Fibroblast of the conjunctiva (primary cell): Measurements from ENCODE around the gene EWSR1.

Experiments used
- DNase-seq: peaks from one replicate; pipeline ENCODE4 v3.0.0-alpha.2; 2010; ENCODE audit warnings: low read depth

EWSR1 gene

GRCh38 chr22:29269230-29269604 lies 1.1 kb downstream of the EWSR1 start:
- DNase-seq, result no peak

- no peak for DNase-seq
These were observed 1.8 kb downstream of the EWSR1 start for GRCh38 chr22:29269731-29270474.

- no peak for DNase-seq
These were observed 2.6 kb downstream of the EWSR1 start for GRCh38 chr22:29270475-29271271.

- DNase-seq, result no peak
These were observed 4.6 kb downstream of the EWSR1 start for GRCh38 chr22:29272624-29273023.

GRCh38 chr22:29275167-29275566 lies 7.1 kb downstream of the EWSR1 start:
- DNase-seq, result no peak

GRCh38 chr22:29275819-29276565 lies 7.9 kb downstream of the EWSR1 start:
- DNase-seq, result no peak

GRCh38 chr22:29277927-29278326 lies 9.9 kb downstream of the EWSR1 start:
- no peak for DNase-seq

- no peak for DNase-seq
These were observed 16.1 kb downstream of the EWSR1 start for GRCh38 chr22:29284196-29284595.

GRCh38 chr22:29288837-29289236 lies 20.8 kb downstream of the EWSR1 start:
- no peak for DNase-seq

GRCh38 chr22:29290061-29290460 lies 22.0 kb downstream of the EWSR1 start:
- DNase-seq, result no peak

GRCh38 chr22:29291215-29291614 lies 23.1 kb downstream of the EWSR1 start:
- no peak for DNase-seq

GRCh38 chr22:29292379-29292778 lies 24.3 kb downstream of the EWSR1 start:
- no peak for DNase-seq

GRCh38 chr22:29298641-29299040 lies 30.6 kb downstream of the EWSR1 start:
- no peak for DNase-seq

GRCh38 chr22:29299136-29299900 lies 31.2 kb downstream of the EWSR1 start:
- DNase-seq, result no peak

GRCh38 chr22:29300467-29300806 lies 32.4 kb downstream of the EWSR1 start:
- DNase-seq, result no peak

GRCh38 chr22:29300807-29301601 lies 32.9 kb downstream of the EWSR1 start:
- DNase-seq, result no peak

GRCh38 chr22:29301716-29302401 lies 33.8 kb downstream of the EWSR1 start:
- no peak for DNase-seq

- DNase-seq, result no peak
These were observed 34.3 kb downstream of the EWSR1 start for GRCh38 chr22:29302402-29302680.

GRCh38 chr22:29302681-29303465 lies 34.8 kb downstream of the EWSR1 start:
- no peak for DNase-seq

GRCh38 chr22:29305836-29306174 lies 37.7 kb downstream of the EWSR1 start:
- no peak for DNase-seq
